Measurements from ENCODE around the gene TRPC3. TPM values are rescaled to one million over a fixed set of nuclear protein-coding genes. Genes with fewer than 3 reads are reported as not detected.

TRPC3 gene
- total RNA-seq, 1 donor from 2014 or later, result 1.1 TPM

DNA sequence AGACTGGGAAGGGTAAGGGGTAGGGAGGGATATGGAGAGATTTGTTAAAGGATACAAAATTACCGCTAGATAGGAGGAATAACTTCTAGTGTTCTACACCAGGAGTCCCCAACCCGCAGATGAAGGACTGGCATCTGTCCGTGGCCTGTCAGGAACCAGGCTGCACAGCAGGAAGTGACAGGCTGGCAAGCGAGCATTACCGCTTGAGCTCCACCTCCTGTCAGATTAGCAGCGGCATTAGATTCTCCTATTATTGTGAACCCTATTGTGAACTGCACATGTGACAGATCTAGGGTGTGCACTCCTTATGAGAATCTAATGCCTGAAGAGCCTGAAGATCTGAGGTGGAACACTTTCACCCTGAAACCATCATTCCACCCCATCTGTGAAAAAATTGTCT, 53.7 kb downstream of the TRPC3 start:
- Histone ChIP-seq H3K27ac (no peak overlapping the region), H3K4me1 (no peaks in the 10 kb centered on the region), H3K27me3 (no peaks in the 10 kb centered on the region), H3K9me3 (no peaks in the 10 kb centered on the region), H3K4me3 (no peak overlapping the region), H3K36me3 (no peaks in the 10 kb centered on the region)
- DNase-seq (ENCODE audit: low spot score in 2 of 2), result no peak
- TF ChIP-seq, protein P1, sequence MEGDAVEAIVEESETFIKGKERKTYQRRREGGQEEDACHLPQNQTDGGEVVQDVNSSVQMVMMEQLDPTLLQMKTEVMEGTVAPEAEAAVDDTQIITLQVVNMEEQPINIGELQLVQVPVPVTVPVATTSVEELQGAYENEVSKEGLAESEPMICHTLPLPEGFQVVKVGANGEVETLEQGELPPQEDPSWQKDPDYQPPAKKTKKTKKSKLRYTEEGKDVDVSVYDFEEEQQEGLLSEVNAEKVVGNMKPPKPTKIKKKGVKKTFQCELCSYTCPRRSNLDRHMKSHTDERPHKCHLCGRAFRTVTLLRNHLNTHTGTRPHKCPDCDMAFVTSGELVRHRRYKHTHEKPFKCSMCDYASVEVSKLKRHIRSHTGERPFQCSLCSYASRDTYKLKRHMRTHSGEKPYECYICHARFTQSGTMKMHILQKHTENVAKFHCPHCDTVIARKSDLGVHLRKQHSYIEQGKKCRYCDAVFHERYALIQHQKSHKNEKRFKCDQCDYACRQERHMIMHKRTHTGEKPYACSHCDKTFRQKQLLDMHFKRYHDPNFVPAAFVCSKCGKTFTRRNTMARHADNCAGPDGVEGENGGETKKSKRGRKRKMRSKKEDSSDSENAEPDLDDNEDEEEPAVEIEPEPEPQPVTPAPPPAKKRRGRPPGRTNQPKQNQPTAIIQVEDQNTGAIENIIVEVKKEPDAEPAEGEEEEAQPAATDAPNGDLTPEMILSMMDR (IDR thresholded peaks at IDR 0.05), result no peak
- intact Hi-C loops (cut with DNase I), result no loop called here

DNA sequence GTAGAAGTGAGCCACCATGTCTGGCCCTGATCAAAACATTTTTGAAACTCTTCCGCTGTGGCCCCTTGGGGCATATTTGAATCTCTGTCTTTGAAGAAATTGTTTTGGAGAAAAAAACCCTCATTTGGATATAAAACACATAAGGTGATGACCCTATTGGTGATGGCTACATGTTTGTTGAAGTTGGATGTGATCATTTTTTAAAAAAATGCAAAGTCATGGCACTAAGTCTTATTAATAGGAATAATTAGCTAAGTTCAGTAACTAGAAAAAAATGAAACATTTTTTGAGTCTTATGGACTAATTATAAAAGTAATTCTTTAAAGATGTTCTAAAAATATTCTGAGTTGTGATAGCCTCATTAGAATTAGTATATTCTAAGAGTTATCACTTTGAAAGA, 63.7 kb downstream of the TRPC3 start:
- intact Hi-C loops (cut with DNase I), result no loop called here
- H3K4me3 ChIP-seq, result no peak overlapping the region
- TF ChIP-seq, protein P1 (IDR thresholded peaks at IDR 0.05), result no peak

DNA sequence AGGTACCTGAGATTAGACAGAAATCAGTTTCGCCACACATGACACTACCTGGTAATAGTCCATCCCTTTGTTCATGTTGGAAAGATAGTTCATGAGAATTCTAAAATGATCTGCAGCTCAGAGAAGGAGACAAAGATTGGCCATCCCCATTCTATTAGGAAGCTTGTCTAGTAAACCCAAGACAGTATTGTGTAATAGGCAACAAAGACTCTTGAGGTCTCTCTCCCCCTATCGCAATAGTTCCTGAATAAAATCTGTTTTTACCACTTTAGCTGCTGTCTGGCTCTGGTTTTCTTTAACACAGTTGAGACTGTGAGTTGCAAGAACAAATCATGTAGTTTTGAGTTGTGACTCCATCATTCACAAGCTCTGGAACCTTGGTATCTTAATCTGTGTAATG, 66.7 kb downstream of the TRPC3 start:
- no peaks in the 10 kb centered on the region for H3K27me3 ChIP-seq
- H3K27ac ChIP-seq, result no peak overlapping the region
- H3K9me3 ChIP-seq, result no peaks in the 10 kb centered on the region
- TF ChIP-seq, protein P1 (IDR thresholded peaks at IDR 0.05), result no peak
- DNase-seq (ENCODE audit: low spot score in 2 of 2), result no peak
- no peaks in the 10 kb centered on the region for H3K4me1 ChIP-seq
- no peak overlapping the region for H3K4me3 ChIP-seq
- H3K36me3 ChIP-seq, result no peaks in the 10 kb centered on the region
- intact Hi-C loops (cut with DNase I), result no loop called here

More for the DNA sequence above, 63.7 kb downstream of the TRPC3 start:
- H3K36me3 ChIP-seq, result no peaks in the 10 kb centered on the region
- no peaks in the 10 kb centered on the region for H3K27me3 ChIP-seq
- H3K9me3 ChIP-seq, result no peaks in the 10 kb centered on the region
- H3K4me1 ChIP-seq, result no peaks in the 10 kb centered on the region
- no peak overlapping the region for H3K27ac ChIP-seq
- no peak for DNase-seq (ENCODE audit: low spot score in 2 of 2)

DNA sequence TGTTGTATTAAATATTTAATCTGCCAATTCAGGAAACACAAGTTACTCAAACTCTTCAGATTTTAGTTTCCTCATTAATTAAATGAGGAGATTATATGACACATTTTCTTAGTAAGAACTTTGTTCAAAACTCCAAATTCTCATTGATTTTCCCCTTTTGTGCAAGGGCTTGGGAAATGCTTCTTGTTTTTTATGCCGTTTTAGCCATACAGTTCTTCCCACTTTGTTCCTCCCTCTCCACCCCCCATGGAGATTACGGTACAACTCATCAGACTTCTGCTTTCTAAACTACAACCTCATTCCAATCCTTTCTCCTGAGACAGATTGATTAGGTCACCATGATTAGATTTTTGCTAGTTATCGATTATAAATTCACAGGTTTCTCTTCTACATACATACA, 70.7 kb downstream of the TRPC3 start:
- no peaks in the 10 kb centered on the region for H3K9me3 ChIP-seq
- H3K27ac ChIP-seq, result no peak overlapping the region
- H3K36me3 ChIP-seq, result no peaks in the 10 kb centered on the region
- intact Hi-C loops (cut with DNase I), result no loop called here
- H3K4me3 ChIP-seq, result no peak overlapping the region
- TF ChIP-seq, protein P1 (IDR thresholded peaks at IDR 0.05), result no peak
- no peaks in the 10 kb centered on the region for H3K4me1 ChIP-seq
- DNase-seq (ENCODE audit: low spot score in 2 of 2), result no peak
- H3K27me3 ChIP-seq, result no peaks in the 10 kb centered on the region

DNA sequence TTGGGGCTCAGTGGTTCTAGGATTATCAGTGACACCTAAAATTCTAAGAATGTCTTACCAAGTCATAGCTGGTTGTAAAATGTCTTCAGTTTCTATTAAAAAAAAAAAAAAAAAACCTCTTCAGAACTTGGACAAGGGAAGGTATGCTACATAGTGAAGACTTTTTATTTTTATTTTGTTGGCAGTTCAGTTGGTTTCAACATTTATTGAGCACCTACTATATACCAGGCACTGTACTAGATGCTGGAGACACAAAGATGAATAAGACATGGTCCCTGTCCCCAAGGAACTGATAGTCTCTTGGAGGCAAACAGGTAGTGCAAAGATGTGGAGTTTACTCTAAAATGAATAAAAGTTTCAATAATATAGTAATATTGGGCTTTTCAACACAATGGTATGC, 72.7 kb downstream of the TRPC3 start:
- intact Hi-C loops (cut with DNase I), result no loop called here
- H3K36me3 ChIP-seq, result no peaks in the 10 kb centered on the region
- H3K27me3 ChIP-seq, result no peaks in the 10 kb centered on the region
- no peak for DNase-seq (ENCODE audit: low spot score in 2 of 2)
- no peak overlapping the region for H3K4me3 ChIP-seq
- no peaks in the 10 kb centered on the region for H3K4me1 ChIP-seq
- H3K27ac ChIP-seq, result no peak overlapping the region
- TF ChIP-seq, protein P1 (IDR thresholded peaks at IDR 0.05), result no peak
- H3K9me3 ChIP-seq, result no peaks in the 10 kb centered on the region
